Measurements from ENCODE around the gene SMARCD3.

Gene SMARCD3

DNA sequence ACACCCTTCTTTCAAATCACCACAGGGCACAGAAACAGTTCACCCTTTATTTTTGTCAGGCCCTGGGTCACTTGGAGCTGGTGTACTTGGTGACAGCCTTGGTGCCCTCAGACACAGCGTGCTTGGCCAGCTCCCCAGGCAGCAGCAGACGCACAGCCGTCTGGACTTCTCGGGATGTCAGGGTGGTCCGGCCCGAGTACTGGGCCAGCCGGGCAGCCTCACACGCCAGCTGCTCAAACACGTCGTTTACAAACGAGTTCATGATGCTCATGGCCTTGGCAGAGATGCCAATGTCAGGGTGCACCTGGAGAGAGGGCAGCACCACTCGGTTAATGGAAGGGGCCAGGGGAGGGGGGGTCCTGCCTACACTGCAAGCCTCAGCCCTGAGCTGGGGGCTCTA lies 40.7 kb downstream of the SMARCD3 start:
- peaks cover 3% of the 10 kb centered on the region for H3K27me3 ChIP-seq (ENCODE audit: insufficient read depth, poor library complexity, severe bottlenecking)

DNA sequence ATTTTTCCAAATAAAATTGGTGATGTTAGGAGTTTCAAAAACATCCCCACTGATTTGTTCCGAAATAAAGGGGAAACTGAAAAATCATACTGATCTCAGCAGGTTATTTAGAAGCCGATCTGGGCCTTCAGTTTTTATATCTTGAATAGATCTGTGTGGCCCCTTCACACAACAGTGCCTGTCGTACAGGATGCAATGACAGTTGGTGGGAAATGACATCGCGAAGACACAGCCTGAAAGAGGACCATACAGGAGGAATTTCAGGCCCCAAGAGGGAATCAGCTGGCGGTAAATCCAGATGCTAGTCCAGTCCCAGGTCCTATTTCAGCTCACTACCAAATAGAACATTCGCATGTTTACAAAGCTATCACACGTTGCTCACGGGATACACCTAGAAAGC lies 41.2 kb downstream of the SMARCD3 start:
- no peak for DNase-seq (ENCODE audit: low read depth in 1 of 2, low spot score in 1 of 2)
- H3K4me3 ChIP-seq (replicated peaks; ENCODE audit: insufficient read depth, low read length), result no peak overlapping the region
- no peak overlapping the region for H3K27ac ChIP-seq (replicated peaks)
- H3K27me3 ChIP-seq (ENCODE audit: insufficient read depth, poor library complexity, severe bottlenecking), result peaks cover 3% of the 10 kb centered on the region
- TF ChIP-seq, protein P1, sequence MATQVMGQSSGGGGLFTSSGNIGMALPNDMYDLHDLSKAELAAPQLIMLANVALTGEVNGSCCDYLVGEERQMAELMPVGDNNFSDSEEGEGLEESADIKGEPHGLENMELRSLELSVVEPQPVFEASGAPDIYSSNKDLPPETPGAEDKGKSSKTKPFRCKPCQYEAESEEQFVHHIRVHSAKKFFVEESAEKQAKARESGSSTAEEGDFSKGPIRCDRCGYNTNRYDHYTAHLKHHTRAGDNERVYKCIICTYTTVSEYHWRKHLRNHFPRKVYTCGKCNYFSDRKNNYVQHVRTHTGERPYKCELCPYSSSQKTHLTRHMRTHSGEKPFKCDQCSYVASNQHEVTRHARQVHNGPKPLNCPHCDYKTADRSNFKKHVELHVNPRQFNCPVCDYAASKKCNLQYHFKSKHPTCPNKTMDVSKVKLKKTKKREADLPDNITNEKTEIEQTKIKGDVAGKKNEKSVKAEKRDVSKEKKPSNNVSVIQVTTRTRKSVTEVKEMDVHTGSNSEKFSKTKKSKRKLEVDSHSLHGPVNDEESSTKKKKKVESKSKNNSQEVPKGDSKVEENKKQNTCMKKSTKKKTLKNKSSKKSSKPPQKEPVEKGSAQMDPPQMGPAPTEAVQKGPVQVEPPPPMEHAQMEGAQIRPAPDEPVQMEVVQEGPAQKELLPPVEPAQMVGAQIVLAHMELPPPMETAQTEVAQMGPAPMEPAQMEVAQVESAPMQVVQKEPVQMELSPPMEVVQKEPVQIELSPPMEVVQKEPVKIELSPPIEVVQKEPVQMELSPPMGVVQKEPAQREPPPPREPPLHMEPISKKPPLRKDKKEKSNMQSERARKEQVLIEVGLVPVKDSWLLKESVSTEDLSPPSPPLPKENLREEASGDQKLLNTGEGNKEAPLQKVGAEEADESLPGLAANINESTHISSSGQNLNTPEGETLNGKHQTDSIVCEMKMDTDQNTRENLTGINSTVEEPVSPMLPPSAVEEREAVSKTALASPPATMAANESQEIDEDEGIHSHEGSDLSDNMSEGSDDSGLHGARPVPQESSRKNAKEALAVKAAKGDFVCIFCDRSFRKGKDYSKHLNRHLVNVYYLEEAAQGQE (IDR thresholded peaks at IDR 0.05; ENCODE audit: insufficient replicate concordance, low read depth), result no peak
- TF ChIP-seq GABPA (IDR thresholded peaks at IDR 0.05; ENCODE audit: low read depth) (no peak), POLR2AphosphoS5 (IDR thresholded peaks at IDR 0.05; ENCODE audit: low read depth) (no peak), SPI1 (IDR thresholded peaks at IDR 0.05; ENCODE audit: borderline replicate concordance, low read depth) (no peak), CTCF (IDR thresholded peaks at IDR 0.05; ENCODE audit: insufficient read depth, low read length) (no peak)

More for the DNA sequence above, 40.7 kb downstream of the SMARCD3 start:
- TF ChIP-seq GABPA (IDR thresholded peaks at IDR 0.05; ENCODE audit: low read depth) (no peak), SPI1 (IDR thresholded peaks at IDR 0.05; ENCODE audit: borderline replicate concordance, low read depth) (no peak), POLR2AphosphoS5 (IDR thresholded peaks at IDR 0.05; ENCODE audit: low read depth) (no peak), CTCF (IDR thresholded peaks at IDR 0.05; ENCODE audit: insufficient read depth, low read length) (no peak)
- TF ChIP-seq, protein P1 (IDR thresholded peaks at IDR 0.05; ENCODE audit: insufficient replicate concordance, low read depth), result no peak
- Histone ChIP-seq H3K4me3 (replicated peaks; ENCODE audit: insufficient read depth, low read length) (no peak overlapping the region), H3K27ac (replicated peaks) (no peak overlapping the region)
- DNase-seq (ENCODE audit: low read depth in 1 of 2, low spot score in 1 of 2), result no peak

DNA sequence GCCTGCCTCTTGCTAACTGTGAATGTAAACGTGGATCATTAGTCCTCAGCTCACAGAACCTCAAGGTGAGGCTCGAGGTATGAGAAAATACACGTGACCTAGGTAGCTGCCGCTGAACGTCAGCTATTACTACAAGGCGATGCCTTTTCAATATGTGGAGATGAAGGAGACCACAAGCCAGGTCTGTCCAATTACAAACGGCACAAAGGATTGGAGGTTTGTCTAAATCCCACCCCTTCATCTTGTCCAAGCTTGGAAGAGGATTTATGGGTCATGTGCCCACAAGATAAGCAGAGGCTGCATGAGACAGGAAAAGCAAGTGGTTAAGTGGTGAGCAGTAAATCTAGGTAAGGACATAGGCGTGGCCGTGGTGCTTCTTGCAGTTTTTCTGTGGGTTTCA lies 41.6 kb downstream of the SMARCD3 start:
- TF ChIP-seq CTCF (IDR thresholded peaks at IDR 0.05; ENCODE audit: insufficient read depth, low read length), result no peak
- TF ChIP-seq, protein P1 (IDR thresholded peaks at IDR 0.05; ENCODE audit: insufficient replicate concordance, low read depth), result no peak
- no peak for TF ChIP-seq SPI1 (IDR thresholded peaks at IDR 0.05; ENCODE audit: borderline replicate concordance, low read depth)
- no peak for TF ChIP-seq POLR2AphosphoS5 (IDR thresholded peaks at IDR 0.05; ENCODE audit: low read depth)
- TF ChIP-seq GABPA (IDR thresholded peaks at IDR 0.05; ENCODE audit: low read depth), result no peak
- DNase-seq (ENCODE audit: low read depth in 1 of 2, low spot score in 1 of 2), result no peak

More for the DNA sequence above, 41.6 kb downstream of the SMARCD3 start:
- Histone ChIP-seq H3K27me3 (ENCODE audit: insufficient read depth, poor library complexity, severe bottlenecking) (peaks cover 5% of the 10 kb centered on the region), H3K4me3 (replicated peaks; ENCODE audit: insufficient read depth, low read length) (no peak overlapping the region), H3K27ac (replicated peaks) (no peak overlapping the region)
